Measurements from ENCODE around the gene MLXIP. TPM values are rescaled to one million over a fixed set of nuclear protein-coding genes. Genes with fewer than 3 reads are reported as not detected.

MLXIP gene
- total and polyA plus RNA-seq, 9 of the 15 experiments (the other 6 are each of a cell fraction or from before 2014, with no cell fraction given) = 2.2 to 66.3 (median 18.1) TPM

DNA sequence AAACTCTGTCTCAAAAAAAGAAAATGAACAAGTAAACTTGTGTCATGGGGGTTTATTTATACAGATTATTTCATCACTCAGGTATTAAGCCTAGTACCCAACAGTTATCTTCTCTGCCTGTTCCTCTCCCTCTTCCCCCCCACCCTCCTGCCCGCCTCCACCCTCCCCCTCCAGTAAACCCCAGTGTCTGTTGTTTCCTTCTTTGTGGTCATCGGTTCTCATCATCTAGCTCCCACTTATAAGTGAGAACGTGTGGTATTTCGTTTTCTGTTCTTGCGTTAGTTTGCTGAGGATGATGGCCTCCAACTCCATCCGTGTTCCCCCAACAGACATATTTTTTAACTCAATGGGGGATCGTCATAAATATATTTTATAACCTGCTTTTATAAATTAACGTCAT is 83.1 kb downstream of the MLXIP start:
- no peak overlapping the region for H2AFZ ChIP-seq (ENCODE audit: low read depth, low read length)
- no peaks in the 10 kb centered on the region for H4K20me1 ChIP-seq (replicated peaks; ENCODE audit: control insufficient read depth, insufficient read depth, low read length)
- H3K4me1 ChIP-seq (replicated peaks in 1 of 2; ENCODE audit: control insufficient read depth in 2 of 2, insufficient read depth in 2 of 2, low read length in 2 of 2) = peaks cover 0 to 6% of the 10 kb centered on the region in 2 experiments; a peak in 3 of 5 replicates
- intact Hi-C loops (cut with micrococcal nuclease) (no loop called here), in situ Hi-C loops (cut with MboI) (no loop called here)
- FAIRE-seq (no peak), DNase-seq (ENCODE audit: extremely low read depth in 1 of 4, low spot score in 3 of 4) (no peak), ATAC-seq (no peak)
- H3K27me3 ChIP-seq (ENCODE audit: control insufficient read depth in 2 of 2, insufficient read depth in 2 of 2, low read length in 2 of 2) = peaks cover 9 to 13% of the 10 kb centered on the region in 2 experiments; a peak in 3 of 5 replicates
- H3K9me3 ChIP-seq (replicated peaks; ENCODE audit: control insufficient read depth, insufficient read depth, low read depth, low read length) = no peaks in the 10 kb centered on the region
- WGBS (ENCODE audit: insufficient coverage, low coverage, missing lambda C conversion rate) = 20% methylated on average over 7 of the region's 8 CpGs
- POLR2A ChIA-PET = interaction anchor here (0.8 kb wide), 1 partner anchor 14 kb away, joined by 3 read pairs; no protein-coding TSS in a partner anchor
- H3K36me3 ChIP-seq (ENCODE audit: control insufficient read depth, insufficient read depth, low read length) = no peaks in the 10 kb centered on the region
- no peaks in the 10 kb centered on the region for H3K79me2 ChIP-seq (ENCODE audit: control insufficient read depth, insufficient read depth, low read length)
- no peak overlapping the region for H3K9ac ChIP-seq (ENCODE audit: insufficient read depth in 1 of 2, low read depth in 2 of 2, low read length in 2 of 2)
- no peaks in the 10 kb centered on the region for H3K9me1 ChIP-seq (ENCODE audit: control insufficient read depth, insufficient read depth, low read length)
- CTCF ChIA-PET (ENCODE audit: low intra/inter-chr PET ratio) = no interaction called here
- no peak overlapping the region for H3K4me2 ChIP-seq (ENCODE audit: insufficient read depth, low read length)
- no peak overlapping the region for H3K4me3 ChIP-seq
- H3K27ac ChIP-seq (ENCODE audit: extremely low read depth, low read depth, low read length) = no peak overlapping the region
- no TSS peak for BruUV-seq (replicated peaks)
- no peak for TF ChIP-seq ZNF561 (CRISPR knock-in tag; conservative IDR thresholded peaks at IDR 0.05)
- TF ChIP-seq, protein P1, sequence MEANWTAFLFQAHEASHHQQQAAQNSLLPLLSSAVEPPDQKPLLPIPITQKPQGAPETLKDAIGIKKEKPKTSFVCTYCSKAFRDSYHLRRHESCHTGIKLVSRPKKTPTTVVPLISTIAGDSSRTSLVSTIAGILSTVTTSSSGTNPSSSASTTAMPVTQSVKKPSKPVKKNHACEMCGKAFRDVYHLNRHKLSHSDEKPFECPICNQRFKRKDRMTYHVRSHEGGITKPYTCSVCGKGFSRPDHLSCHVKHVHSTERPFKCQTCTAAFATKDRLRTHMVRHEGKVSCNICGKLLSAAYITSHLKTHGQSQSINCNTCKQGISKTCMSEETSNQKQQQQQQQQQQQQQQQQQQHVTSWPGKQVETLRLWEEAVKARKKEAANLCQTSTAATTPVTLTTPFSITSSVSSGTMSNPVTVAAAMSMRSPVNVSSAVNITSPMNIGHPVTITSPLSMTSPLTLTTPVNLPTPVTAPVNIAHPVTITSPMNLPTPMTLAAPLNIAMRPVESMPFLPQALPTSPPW (CRISPR knock-in tag; IDR thresholded peaks at IDR 0.05) = 0 out of 2 replicates have a peak, but pooled peaks have one; percentile 17

DNA sequence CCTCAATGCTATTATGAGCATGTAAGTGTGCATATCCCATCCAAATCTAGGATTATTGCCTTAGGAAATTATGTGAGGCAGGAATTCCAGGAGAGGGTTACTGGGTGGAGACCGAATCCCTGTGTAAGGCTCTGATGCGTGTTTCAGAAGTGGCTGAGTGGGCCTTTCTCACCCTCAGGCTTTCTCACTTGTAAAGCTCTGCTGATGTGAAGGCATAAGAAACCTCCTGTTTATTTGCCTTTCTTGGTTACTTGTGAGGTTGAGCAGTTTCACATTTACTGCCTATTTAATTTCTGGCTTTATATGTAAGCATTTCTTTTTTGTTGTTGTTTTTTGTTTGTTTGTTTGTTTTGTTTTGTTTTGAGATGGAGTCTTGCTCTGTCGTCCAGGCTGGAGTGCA is 84.4 kb downstream of the MLXIP start:
- H3K79me2 ChIP-seq (ENCODE audit: control insufficient read depth, insufficient read depth, low read length) = no peaks in the 10 kb centered on the region
- no peak overlapping the region for H3K4me3 ChIP-seq
- no peak overlapping the region for H3K4me2 ChIP-seq (ENCODE audit: insufficient read depth, low read length)
- H3K27me3 ChIP-seq (ENCODE audit: control insufficient read depth in 2 of 2, insufficient read depth in 2 of 2, low read length in 2 of 2) = peaks cover 12 to 18% of the 10 kb centered on the region in 2 experiments; a peak in 4 of 5 replicates
- H3K27ac ChIP-seq (ENCODE audit: extremely low read depth, low read depth, low read length) = no peak overlapping the region
- H3K36me3 ChIP-seq (ENCODE audit: control insufficient read depth, insufficient read depth, low read length) = no peaks in the 10 kb centered on the region
- no peaks in the 10 kb centered on the region for H3K9me1 ChIP-seq (ENCODE audit: control insufficient read depth, insufficient read depth, low read length)
- H4K20me1 ChIP-seq (replicated peaks; ENCODE audit: control insufficient read depth, insufficient read depth, low read length) = no peaks in the 10 kb centered on the region
- CTCF ChIA-PET (ENCODE audit: low intra/inter-chr PET ratio) = no interaction called here
- 39% methylated on average over 2 of the region's 3 CpGs for WGBS (ENCODE audit: insufficient coverage, low coverage, missing lambda C conversion rate)
- no peak overlapping the region for H2AFZ ChIP-seq (ENCODE audit: low read depth, low read length)
- no peaks in the 10 kb centered on the region for H3K9me3 ChIP-seq (replicated peaks; ENCODE audit: control insufficient read depth, insufficient read depth, low read depth, low read length)
- intact Hi-C loops (cut with micrococcal nuclease) = no loop called here
- TF ChIP-seq SMAD1 (IDR thresholded peaks at IDR 0.05; ENCODE audit: low read depth, low read length, partially characterized antibody) (no peak), SAFB2 (IDR thresholded peaks at IDR 0.05; ENCODE audit: borderline replicate concordance, low read depth, low read length, severe bottlenecking) (no peak)
- TF ChIP-seq, protein P2, sequence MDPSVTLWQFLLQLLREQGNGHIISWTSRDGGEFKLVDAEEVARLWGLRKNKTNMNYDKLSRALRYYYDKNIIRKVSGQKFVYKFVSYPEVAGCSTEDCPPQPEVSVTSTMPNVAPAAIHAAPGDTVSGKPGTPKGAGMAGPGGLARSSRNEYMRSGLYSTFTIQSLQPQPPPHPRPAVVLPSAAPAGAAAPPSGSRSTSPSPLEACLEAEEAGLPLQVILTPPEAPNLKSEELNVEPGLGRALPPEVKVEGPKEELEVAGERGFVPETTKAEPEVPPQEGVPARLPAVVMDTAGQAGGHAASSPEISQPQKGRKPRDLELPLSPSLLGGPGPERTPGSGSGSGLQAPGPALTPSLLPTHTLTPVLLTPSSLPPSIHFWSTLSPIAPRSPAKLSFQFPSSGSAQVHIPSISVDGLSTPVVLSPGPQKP (CRISPR knock-in tag; IDR thresholded peaks at IDR 0.05) = no peak
- TF ChIP-seq, protein P3, sequence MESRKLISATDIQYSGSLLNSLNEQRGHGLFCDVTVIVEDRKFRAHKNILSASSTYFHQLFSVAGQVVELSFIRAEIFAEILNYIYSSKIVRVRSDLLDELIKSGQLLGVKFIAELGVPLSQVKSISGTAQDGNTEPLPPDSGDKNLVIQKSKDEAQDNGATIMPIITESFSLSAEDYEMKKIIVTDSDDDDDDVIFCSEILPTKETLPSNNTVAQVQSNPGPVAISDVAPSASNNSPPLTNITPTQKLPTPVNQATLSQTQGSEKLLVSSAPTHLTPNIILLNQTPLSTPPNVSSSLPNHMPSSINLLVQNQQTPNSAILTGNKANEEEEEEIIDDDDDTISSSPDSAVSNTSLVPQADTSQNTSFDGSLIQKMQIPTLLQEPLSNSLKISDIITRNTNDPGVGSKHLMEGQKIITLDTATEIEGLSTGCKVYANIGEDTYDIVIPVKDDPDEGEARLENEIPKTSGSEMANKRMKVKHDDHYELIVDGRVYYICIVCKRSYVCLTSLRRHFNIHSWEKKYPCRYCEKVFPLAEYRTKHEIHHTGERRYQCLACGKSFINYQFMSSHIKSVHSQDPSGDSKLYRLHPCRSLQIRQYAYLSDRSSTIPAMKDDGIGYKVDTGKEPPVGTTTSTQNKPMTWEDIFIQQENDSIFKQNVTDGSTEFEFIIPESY (CRISPR knock-in tag; IDR thresholded peaks at IDR 0.05) = no peak
- BruUV-seq (replicated peaks) = no TSS peak
- no peak overlapping the region for H3K9ac ChIP-seq (ENCODE audit: insufficient read depth in 1 of 2, low read depth in 2 of 2, low read length in 2 of 2)
- POLR2A ChIA-PET = no interaction called here
- H3K4me1 ChIP-seq (replicated peaks in 1 of 2; ENCODE audit: control insufficient read depth in 2 of 2, insufficient read depth in 2 of 2, low read length in 2 of 2) = peaks cover 0 to 6% of the 10 kb centered on the region in 2 experiments; a peak in 3 of 5 replicates
- in situ Hi-C loops (cut with MboI) = no loop called here
- DNase-seq (ENCODE audit: extremely low read depth in 1 of 4, low spot score in 3 of 4) = no peak
- ATAC-seq = no peak
- no peak for FAIRE-seq

Data from K562 (cell line).